Measurements from ENCODE around the gene SCNN1G.

GRCh38 chr16:23156946-23157460 is 25.5 kb upstream of the SCNN1G start:
- TF ChIP-seq CTCF (IDR thresholded peaks at IDR 0.05) (no peak), EZH2 (IDR thresholded peaks at IDR 0.05) (no peak), EZH2phosphoT487 (IDR thresholded peaks at IDR 0.05) (no peak)

Measured in neural progenitor cell (in vitro differentiated cells).